ENCODE measurements around the gene TSR2. TPM values are rescaled to one million over a fixed set of nuclear protein-coding genes. Genes with fewer than 3 reads are reported as not detected.
A peak's percentile ranks its signal among the peaks of the same experiment; 100 is the strongest.

TSR2 gene
- total and polyA plus RNA-seq, 2 of the 13 experiments (the other 11 are each of a cell fraction or from before 2014, with no cell fraction given) = 10.9 to 35.5 TPM

GRCh38 chrX:54494166-54494988, 54.2 kb downstream of the TSR2 start:
- WGBS (ENCODE audit: low lambda C conversion rate) = 27% methylated on average over 9 of the region's 10 CpGs
- CTCF ChIA-PET (ENCODE audit: low intra/inter-chr PET ratio, low total read pairs) = no interaction called here

More at GRCh38 chrX:54494166-54494988, 54.2 kb downstream of the TSR2 start:
- H3K79me2 ChIP-seq (ENCODE audit: insufficient read depth, low read length) = no peaks in the 10 kb centered on the region
- in situ Hi-C loops (cut with HindIII; ENCODE audit: extremely low pct_ligation_motif_present, low pct_unique_long_range_greater_than_20kb) (no loop called here), intact Hi-C loops (cut with micrococcal nuclease; ENCODE audit: unreplicated experiment) (no loop called here)
- H3K9me3 ChIP-seq (ENCODE audit: low read length) = no peaks in the 10 kb centered on the region
- H2AFZ ChIP-seq (ENCODE audit: low read length) = no peak overlapping the region
- H3K4me3 ChIP-seq (replicated peaks in 1 of 3; ENCODE audit: insufficient read depth in 1 of 3, low read depth in 2 of 3, low read length in 3 of 3) = peak overlapping the region; percentile 57 to 75 (median 64)
- TF ChIP-seq ZMYM3 (CRISPR knock-in tag; IDR thresholded peaks at IDR 0.05) = peak; percentile 71
- no peak for TF ChIP-seq ZSCAN12 (CRISPR knock-in tag; IDR thresholded peaks at IDR 0.05)
- TF ChIP-seq, protein P1, sequence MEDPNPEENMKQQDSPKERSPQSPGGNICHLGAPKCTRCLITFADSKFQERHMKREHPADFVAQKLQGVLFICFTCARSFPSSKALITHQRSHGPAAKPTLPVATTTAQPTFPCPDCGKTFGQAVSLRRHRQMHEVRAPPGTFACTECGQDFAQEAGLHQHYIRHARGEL (CRISPR knock-in tag; IDR thresholded peaks at IDR 0.05) = no peak
- TF ChIP-seq ZNF768 (CRISPR knock-in tag; IDR thresholded peaks at IDR 0.05) = peak; percentile 82; the same call in 1 of the 2 replicates
- peak; percentile 94 for TF ChIP-seq ZNF263 (CRISPR knock-in tag; IDR thresholded peaks at IDR 0.05)
- no peak for TF ChIP-seq NAIF1 (CRISPR knock-in tag; IDR thresholded peaks at IDR 0.05; ENCODE audit: borderline replicate concordance)
- FAIRE-seq = peak; percentile 51
- no peak for ATAC-seq
- H3K27ac ChIP-seq (ENCODE audit: extremely low read length, insufficient read depth, low read length) = no peak overlapping the region
- no peak for DNase-seq (ENCODE audit: low spot score)
- H3K4me2 ChIP-seq (ENCODE audit: low read depth, low read length) = peak overlapping the region; percentile 75
- H3K27me3 ChIP-seq (ENCODE audit: control insufficient read depth in 1 of 2, insufficient read depth in 2 of 2, low read length in 2 of 2) = no peaks in the 10 kb centered on the region
- no peaks in the 10 kb centered on the region for H4K20me1 ChIP-seq (ENCODE audit: insufficient read depth, low read length)
- POLR2A ChIA-PET = no interaction called here
- 0 out of 2 replicates have a peak, but pooled peaks cover 14% of the 10 kb centered on the region for H3K4me1 ChIP-seq (ENCODE audit: insufficient read depth, low read length)
- no peaks in the 10 kb centered on the region for H3K36me3 ChIP-seq (replicated peaks in 1 of 2; ENCODE audit: control insufficient read depth in 1 of 2, insufficient read depth in 2 of 2, low read length in 2 of 2)
- BruUV-seq (replicated peaks) = TSS peak; percentile 44
- H3K9ac ChIP-seq (ENCODE audit: insufficient read depth, low read depth, low read length) = peak overlapping the region; percentile 43

Other genes with a start within 250 kb of the TSR2 start
- gene WNK3, start 82.4 kb upstream of the TSR2 start, total RNA-seq (2016; rRNA removed; fragmentation: Illumina TruSeq; extraction: Trizol) = 0.62 and 1.2 TPM in 2 replicates
- 0.12 and 0.14 TPM in 2 replicates for gene WNK3, start 82.4 kb upstream of the TSR2 start, polyA plus RNA-seq (2011; rRNA removed)
- gene FGD1, start 55.8 kb downstream of the TSR2 start, total RNA-seq (2016; rRNA removed; fragmentation: Illumina TruSeq; extraction: Trizol) = 0.59 and 0.62 TPM in 2 replicates
- 0.36 and 0.42 TPM in 2 replicates for gene FGD1, start 55.8 kb downstream of the TSR2 start, polyA plus RNA-seq (2011; rRNA removed)
- 32.6 and 51.2 TPM in 2 replicates for gene GNL3L, start 89.8 kb downstream of the TSR2 start, total RNA-seq (2016; rRNA removed; fragmentation: Illumina TruSeq; extraction: Trizol)
- gene GNL3L, start 89.8 kb downstream of the TSR2 start, polyA plus RNA-seq (2011; rRNA removed) = 12.1 and 12.9 TPM in 2 replicates